HG03342 (cell line): ENCODE results near the gene MS4A14.
A peak's percentile ranks its signal among the peaks of the same experiment; 100 is the strongest.
"Not testable (repeated sequence)": the region's sequence is repeated elsewhere in the genome, so short reads cannot be mapped to it uniquely, and the experiment has no call there.

ENCODE experiments used
- ATAC-seq: cut with Tn5 transposase; IDR thresholded peaks from one replicate; pipeline ENCODE4 v1.9.1; 2021; ENCODE audit warnings: mild to moderate bottlenecking, moderate library complexity; ENCODE audit not compliant: unreplicated experiment

The MS4A14 gene

GRCh38 chr11:60378354-60378753 lies 17.9 kb upstream of the MS4A14 start, which contains the start of gene MS4A7:
MS4A7 (plus strand) TSS chr11:60378532; CDS start chr11:60383142, 4,610 bp downstream.
- ATAC-seq = peak; percentile 89

- peak; percentile 96 for ATAC-seq
Observed at GRCh38 chr11:60389279-60389910, 6.9 kb upstream of the MS4A14 start.

- no peak for ATAC-seq
Observed at GRCh38 chr11:60390419-60390818, 5.8 kb upstream of the MS4A14 start.

- no peak for ATAC-seq
Observed at GRCh38 chr11:60392361-60392760, 3.9 kb upstream of the MS4A14 start.

DNA sequence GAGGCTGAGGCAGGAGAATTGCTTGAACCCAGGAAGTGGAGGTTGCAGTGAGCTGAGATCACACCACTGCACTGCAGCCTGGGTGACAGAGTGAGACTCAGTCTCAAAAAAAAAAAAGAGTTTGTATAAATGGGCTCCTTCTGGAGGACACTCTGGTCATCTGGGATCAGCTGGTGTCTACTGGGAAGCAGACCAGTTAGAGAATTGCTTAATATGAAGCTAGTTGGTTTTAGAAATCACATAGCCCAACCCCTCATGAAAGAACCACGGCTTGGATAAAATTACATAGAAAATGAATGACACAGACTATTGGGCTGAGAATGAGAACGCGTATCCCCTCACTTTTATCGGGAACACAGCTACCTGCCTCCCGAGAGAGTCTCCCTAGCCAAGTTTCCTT lies 3.2 kb upstream of the MS4A14 start:
- ATAC-seq = no peak

DNA sequence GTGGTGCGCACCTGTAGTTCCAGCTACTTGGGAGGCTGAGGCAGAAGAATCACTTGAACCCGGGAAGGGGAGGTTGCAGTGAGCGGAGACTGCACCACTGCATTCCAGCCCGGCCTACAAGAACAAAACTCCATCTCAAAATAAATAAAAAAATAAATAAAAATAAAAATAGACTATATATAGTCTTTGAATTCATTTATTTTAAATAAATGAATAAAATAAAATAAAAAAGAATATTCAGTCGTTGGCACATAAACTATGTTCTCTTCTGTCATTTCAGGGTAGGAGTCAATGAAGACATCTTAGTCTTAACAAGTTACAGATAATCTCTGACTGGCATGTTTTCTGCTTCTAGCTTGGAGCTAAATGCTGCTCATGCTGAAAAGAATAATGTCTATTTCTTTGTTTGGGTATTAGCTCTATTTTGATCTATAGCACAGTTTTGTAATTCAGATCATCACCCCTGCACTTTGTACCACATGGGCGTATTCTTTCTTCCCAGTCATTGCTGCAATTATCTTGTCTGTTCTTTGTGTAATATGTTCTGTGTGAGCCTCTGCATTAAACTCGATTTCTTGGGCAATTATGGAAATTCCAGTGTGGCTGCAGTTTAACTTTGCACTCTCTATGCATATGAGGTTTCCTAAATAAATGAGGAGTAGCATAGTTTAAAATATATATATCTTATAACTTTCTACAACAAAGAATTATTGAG lies 1.4 kb upstream of the MS4A14 start:
- ATAC-seq = no peak

DNA sequence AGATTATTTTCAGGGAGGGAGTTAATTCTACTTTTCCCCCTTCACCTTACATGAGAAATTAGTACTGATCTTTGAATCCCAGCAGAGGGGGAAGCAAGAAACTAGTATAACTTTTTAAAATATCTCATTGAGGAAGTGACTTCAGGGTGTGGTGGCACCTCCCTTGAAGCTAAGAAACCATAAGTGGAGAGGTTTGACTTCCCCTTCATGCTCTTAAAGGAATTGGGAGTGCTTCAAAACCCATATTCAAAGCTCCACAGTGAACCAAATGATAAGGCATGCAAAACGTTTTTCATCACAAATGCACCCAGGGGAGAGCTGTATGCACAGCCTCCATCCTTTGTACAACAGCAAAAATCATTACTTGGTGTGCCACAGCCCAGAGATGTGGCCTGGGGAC lies 540 bp downstream of the MS4A14 start:
- no peak for ATAC-seq

GRCh38 chr11:60420015-60420414 lies 23.8 kb downstream of the MS4A14 start:
- ATAC-seq = no peak

DNA sequence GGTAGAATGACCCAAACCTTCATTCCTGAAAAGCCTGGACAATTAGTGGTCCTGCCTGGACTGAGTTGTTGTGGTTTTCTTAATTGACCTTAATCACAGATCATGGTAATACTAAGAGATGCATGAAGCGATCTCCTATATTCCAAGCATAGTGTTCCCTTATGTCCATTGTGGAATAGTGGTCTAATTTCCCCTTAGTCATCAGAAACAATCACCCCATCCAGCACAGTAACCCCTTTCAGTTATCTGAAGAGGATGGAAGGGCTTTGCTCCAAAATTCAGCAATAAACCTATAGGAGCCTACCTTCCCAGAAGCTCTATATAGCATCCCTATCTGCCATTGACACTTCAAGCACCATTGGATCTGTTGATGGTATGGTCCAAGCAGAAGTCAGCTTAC lies 26.4 kb downstream of the MS4A14 start:
- no peak for ATAC-seq

DNA sequence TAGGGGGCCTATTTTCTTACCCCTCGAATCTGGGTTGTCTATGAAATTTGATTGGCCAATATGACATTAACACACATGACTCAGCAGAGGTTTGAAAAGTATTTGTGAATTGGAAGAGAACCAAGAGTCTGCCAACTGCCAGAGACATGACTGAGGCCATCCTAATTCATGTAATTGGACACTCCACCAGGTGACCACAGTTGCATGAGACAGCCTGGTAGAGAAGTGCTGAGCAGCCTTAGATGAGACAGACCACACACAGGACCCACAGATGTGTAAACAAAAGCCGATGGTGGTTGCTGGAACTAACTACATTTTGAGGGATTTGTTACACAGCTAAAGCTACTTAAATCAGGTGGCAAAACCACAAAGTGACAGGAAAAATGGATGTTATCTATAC lies 32.3 kb downstream of the MS4A14 start:
- no peak for ATAC-seq

GRCh38 chr11:60429272-60429671 lies 33.0 kb downstream of the MS4A14 start, which contains the start of gene MS4A5:
MS4A5 (plus strand) TSS chr11:60429572; CDS start chr11:60429675, 103 bp downstream.
- ATAC-seq = no peak

GRCh38 chr11:60431251-60431650 lies 35.0 kb downstream of the MS4A14 start:
- no peak for ATAC-seq

DNA sequence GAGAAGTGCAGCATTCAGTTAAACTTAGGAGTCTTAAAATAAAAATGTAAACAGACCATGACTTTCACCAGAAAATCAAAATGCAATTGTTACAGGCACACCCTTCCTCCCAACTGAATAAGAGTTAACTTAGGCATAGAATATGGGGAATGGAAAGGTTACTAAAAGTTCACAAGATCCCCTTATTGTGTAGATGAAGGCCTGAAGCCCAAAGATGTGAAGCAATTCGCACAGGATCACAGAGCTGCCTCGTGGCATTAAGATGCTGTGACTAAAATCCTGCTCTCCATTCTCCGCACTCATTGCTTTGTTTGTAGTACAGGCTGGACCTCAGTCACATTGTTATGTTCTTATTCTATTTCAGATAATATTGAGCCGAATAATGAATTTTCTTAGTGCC lies 37.1 kb downstream of the MS4A14 start:
- no peak for ATAC-seq

GRCh38 chr11:60447070-60447469 lies 50.8 kb downstream of the MS4A14 start:
- no peak for ATAC-seq

DNA sequence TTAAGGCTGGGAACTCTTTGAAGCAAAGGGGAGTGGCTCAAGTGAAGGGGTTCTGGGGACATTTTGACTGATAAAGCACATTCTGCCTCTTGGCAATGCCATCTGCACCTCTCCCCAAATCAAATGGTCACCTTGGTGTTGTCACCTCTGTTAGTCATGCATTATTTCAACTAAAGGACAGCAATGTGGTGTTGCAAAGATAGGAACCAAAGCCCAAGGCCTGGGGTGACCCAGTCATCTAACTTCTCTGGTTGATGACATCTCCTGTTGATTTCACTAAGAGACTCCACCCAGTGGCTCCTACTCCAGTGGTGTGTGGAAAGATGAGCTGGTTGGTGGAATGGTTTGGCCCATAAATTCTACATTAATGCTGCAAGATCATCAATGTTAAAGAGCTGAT lies 51.6 kb downstream of the MS4A14 start:
- ATAC-seq = no peak

GRCh38 chr11:60451185-60451584 lies 54.9 kb downstream of the MS4A14 start:
- ATAC-seq = not testable (repeated sequence)

DNA sequence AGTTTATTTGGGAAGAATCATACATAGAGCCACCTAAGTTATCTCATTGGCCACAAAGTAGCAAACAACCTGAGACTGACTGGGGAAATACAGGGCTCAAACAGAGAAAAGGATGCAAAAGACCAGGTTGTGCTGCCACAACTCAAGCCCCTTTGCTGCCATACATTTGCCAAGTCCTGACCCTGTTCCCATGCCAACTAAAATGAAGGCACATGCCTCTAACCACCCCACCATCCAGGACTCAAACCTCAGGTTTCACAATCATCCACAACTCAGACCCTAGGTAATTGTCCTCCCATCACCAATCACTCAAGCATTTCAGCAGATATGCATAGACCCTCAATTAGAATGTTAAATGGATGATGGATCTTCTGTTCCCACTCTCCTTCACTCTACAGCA lies 58.0 kb downstream of the MS4A14 start:
- no peak for ATAC-seq

DNA sequence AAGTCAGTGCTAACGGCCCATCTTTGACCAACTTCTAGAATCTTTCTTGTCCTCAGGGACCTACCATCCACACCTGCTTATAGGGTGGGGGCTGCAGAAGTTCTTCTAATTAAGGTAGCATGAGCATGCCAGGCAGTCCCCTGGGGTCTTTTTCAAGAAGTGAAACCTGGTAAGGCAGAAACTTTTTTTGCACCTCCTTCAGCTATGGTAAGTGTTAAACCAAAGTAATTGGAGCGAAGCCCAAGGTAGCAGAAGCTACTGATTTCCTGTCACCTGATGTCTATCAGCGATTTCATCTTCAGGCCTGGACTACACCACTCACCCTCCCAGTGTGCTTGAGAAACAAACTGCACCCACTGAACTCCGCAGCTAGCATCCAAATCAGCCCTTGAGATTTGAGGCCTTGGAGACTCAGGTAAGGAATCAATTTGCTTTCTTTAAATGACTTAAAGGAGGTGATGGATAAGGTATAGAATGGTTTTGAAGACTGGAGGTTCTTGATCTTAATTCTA lies 59.3 kb downstream of the MS4A14 start, which contains the start of gene MS4A1:
Gene MS4A1 (plus strand): TSS at position 317 of the 512 bp plus-strand sequence. CDS start 6,528 bp downstream, outside the sequence.
- ATAC-seq = peak; percentile 86

DNA sequence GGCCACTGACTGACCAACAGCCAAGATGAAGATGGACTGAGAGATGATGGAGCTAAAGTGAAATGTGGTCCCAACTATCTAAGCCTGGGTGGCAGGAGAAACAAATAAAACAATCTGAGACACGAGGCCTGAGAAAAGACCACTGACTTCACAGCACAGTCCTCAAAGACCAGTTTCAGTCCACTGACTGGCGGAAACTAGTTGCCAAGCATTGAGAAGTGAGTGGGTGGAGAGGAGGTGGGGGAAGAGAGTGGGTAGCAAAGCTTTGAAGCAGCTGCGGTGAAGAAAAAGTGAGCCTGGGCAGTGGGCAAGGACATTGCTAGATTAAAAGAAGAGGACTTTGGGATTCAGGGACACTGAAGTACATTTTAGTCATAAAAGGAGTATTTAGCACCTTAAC lies 61.3 kb downstream of the MS4A14 start:
- ATAC-seq = no peak

DNA sequence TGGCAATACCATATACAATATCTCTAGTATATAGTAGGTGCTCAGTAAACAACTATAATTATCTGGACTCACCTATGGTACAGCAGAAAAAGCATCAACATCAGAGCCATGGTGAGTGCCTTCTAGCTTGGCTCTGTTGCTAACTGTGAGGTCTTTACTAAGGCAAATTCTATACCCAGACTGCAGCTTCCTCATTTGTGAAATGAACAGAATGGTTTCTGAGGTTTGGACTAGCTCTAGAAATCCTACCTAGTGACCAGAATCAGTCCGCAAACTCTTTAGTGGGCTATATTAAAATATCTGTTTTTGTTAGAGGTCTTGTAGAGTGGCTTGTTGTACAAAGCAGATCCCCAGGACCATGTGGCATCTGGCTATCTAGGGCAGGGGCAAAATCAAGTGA lies 63.1 kb downstream of the MS4A14 start:
- no peak for ATAC-seq
